Neural progenitor cell (in vitro differentiated cells): ENCODE results near the gene FUT7.

Source experiments
- CTCF ChIP-seq: fragments of 200-600 bp; sonication (generic); IDR thresholded peaks from 2 replicates; pipeline ENCODE4 v1.5.1; 2017; ENCODE audit warnings: antibody characterized with exemption, mild to moderate bottlenecking
- EZH2 ChIP-seq: fragments of 200-600 bp; sonication (generic); IDR thresholded peaks from 2 replicates; pipeline ENCODE4 v1.6.1; 2017; ENCODE audit warnings: antibody characterized with exemption, mild to moderate bottlenecking, moderate library complexity
- EZH2phosphoT487 ChIP-seq: fragments of 200-600 bp; sonication (generic); IDR thresholded peaks from 2 replicates; pipeline ENCODE4 v1.6.1; 2017; ENCODE audit warnings: antibody characterized with exemption

- TF ChIP-seq EZH2: peak; percentile 97
- no peak for TF ChIP-seq CTCF
- peak; percentile 71 for TF ChIP-seq EZH2phosphoT487
These were observed 21.4 kb upstream of the FUT7 start for GRCh38 chr9:137052998-137053943.
